ENCODE results near the gene CHAF1A. TPM values are rescaled to one million over a fixed set of nuclear protein-coding genes. Genes with fewer than 3 reads are reported as not detected.

Gene CHAF1A
- total and polyA plus RNA-seq, 10 donors, result 3.8 to 17.9 (median 10.0) TPM

DNA sequence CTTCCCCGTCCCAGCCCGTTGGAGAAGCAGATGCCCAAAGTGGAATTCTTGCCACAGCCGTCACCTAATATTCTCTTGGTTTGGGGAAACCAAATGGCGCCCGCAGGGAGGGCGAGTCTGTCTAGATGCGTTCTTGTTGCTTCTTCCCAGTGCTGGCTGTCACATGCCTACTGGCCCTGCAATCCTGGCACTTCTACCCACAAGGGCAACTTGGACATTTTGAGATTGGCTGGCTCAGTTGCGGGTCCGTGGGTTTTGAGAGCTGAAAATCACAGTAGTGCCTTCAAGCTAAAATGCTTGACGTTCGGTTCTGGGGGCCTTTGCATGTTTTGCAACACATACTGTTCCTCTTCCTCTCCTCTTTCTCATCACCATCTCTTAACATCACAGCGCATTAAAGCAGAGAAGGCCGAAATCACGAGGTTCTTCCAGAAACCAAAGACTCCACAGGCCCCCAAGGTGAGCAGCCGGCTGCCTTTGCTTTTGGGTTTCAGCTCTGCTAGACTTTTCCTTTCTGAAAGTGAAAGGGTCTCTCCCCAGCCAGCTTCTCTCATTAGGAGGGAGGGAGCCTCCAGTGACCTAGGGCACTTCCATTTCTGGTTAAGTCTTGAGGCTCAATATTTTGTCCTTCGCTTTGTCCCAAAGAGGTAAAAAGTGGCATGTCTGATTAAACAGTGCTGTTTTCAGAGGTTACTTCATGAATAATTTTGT lies 21.1 kb downstream of the CHAF1A start:
- TF ChIP-seq, protein P1, sequence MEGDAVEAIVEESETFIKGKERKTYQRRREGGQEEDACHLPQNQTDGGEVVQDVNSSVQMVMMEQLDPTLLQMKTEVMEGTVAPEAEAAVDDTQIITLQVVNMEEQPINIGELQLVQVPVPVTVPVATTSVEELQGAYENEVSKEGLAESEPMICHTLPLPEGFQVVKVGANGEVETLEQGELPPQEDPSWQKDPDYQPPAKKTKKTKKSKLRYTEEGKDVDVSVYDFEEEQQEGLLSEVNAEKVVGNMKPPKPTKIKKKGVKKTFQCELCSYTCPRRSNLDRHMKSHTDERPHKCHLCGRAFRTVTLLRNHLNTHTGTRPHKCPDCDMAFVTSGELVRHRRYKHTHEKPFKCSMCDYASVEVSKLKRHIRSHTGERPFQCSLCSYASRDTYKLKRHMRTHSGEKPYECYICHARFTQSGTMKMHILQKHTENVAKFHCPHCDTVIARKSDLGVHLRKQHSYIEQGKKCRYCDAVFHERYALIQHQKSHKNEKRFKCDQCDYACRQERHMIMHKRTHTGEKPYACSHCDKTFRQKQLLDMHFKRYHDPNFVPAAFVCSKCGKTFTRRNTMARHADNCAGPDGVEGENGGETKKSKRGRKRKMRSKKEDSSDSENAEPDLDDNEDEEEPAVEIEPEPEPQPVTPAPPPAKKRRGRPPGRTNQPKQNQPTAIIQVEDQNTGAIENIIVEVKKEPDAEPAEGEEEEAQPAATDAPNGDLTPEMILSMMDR (IDR thresholded peaks at IDR 0.05 in 8 of 11, conservative IDR thresholded peaks at IDR 0.05 in 3 of 11), result no peak
- TF ChIP-seq POLR2AphosphoS5 (IDR thresholded peaks at IDR 0.05), result no peak
- TF ChIP-seq POLR2A (IDR thresholded peaks at IDR 0.05), result no peak
- Histone ChIP-seq H3K36me3 (peaks cover 0 to 89% (median 11%) of the 10 kb centered on the region in 6 donors), H3K27me3 (replicated peaks in 1 of 7) (no peaks in the 10 kb centered on the region), H3K27ac (no peak overlapping the region), H3K4me1 (no peaks in the 10 kb centered on the region), H3K9me3 (no peaks in the 10 kb centered on the region), H3K4me3 (no peak overlapping the region)
- 78 to 92% (median 81%) methylated on average over 16 of the region's 16 CpGs for WGBS, 5 donors
- intact Hi-C loops (cut with DNase I; ENCODE audit: low total_unique reads), result no loop called here
- DNase-seq, result no peak

DNA sequence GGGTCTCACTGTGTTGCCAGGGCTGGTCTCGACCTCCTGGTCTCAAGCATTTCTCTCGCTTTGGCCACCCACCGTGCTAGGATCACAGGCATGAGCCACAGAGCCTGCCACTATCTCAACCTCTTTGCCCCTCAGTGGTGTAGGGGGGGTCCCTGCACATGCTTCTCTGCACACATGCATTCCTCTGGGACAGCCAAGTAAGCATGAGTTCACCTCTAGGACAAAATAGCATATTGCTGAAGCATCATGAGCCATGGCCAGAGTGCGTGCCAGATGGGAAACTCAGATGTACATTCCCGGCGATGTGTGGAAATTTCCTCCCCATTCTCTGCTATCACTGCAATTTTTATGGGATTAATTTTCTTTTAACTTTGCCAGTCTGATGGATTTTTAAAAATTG lies 23.1 kb downstream of the CHAF1A start:
- Histone ChIP-seq H3K36me3 (peaks cover 0 to 89% (median 20%) of the 10 kb centered on the region in 6 donors), H3K9me3 (no peaks in the 10 kb centered on the region), H3K4me1 (peaks cover 0 to 9% (median 2%) of the 10 kb centered on the region in 6 donors), H3K27me3 (replicated peaks in 1 of 7) (no peaks in the 10 kb centered on the region), H3K27ac (no peak overlapping the region), H3K4me3 (no peak overlapping the region)
- DNase-seq, result no peak
- WGBS, 5 donors, result 93 to 97% (median 95%) methylated on average over 6 of the region's 6 CpGs
- TF ChIP-seq, protein P1 (IDR thresholded peaks at IDR 0.05 in 8 of 11, conservative IDR thresholded peaks at IDR 0.05 in 3 of 11), result no peak
- TF ChIP-seq POLR2AphosphoS5 (IDR thresholded peaks at IDR 0.05) (no peak), POLR2A (IDR thresholded peaks at IDR 0.05) (no peak)
- intact Hi-C loops (cut with DNase I; ENCODE audit: low total_unique reads), result no loop called here

DNA sequence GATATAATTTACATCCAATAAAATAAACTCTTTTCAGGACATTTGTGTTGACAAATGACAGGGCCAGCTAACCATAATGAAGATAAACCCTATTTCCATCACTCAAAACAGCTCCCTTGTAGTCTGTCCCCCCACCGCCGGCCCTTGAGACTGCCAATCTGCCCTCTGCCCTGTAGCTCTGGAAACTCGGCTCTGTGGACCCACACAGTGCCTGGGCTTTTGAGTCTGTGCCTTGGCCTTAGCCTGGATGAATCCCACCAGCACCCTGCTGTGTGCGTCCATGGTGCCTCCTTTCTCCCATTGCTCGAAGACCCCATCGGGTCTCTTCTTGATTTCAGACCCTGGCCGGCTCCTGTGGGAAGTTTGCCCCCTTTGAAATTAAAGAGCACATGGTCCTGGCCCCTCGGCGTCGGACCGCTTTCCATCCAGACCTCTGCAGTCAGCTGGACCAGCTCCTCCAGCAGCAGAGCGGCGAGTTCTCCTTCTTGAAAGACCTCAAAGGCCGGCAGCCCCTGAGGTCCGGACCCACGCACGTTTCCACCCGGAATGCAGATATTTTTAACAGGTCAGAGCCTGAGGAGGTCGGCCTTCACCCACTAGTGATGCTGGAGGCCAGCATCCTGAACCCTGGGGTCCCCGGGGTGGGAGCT lies 26.0 kb downstream of the CHAF1A start:
- 93 to 97% (median 95%) methylated on average over 18 to 20 of the region's 20 CpGs for WGBS, 5 donors

More for the DNA sequence above, 26.0 kb downstream of the CHAF1A start:
- H3K27me3 ChIP-seq (replicated peaks in 1 of 7), result no peaks in the 10 kb centered on the region
- intact Hi-C loops (cut with DNase I; ENCODE audit: low total_unique reads), result no loop called here
- TF ChIP-seq, protein P1 (IDR thresholded peaks at IDR 0.05 in 8 of 11, conservative IDR thresholded peaks at IDR 0.05 in 3 of 11), result no peak
- TF ChIP-seq POLR2A (IDR thresholded peaks at IDR 0.05), result no peak
- no peak for TF ChIP-seq POLR2AphosphoS5 (IDR thresholded peaks at IDR 0.05)
- H3K9me3 ChIP-seq, result no peaks in the 10 kb centered on the region
- no peak for DNase-seq
- H3K4me1 ChIP-seq, result peaks cover 2 to 34% (median 24%) of the 10 kb centered on the region in 6 donors
- no peak overlapping the region for H3K27ac ChIP-seq
- H3K36me3 ChIP-seq, result peaks cover 0 to 90% (median 19%) of the 10 kb centered on the region in 6 donors
- H3K4me3 ChIP-seq, result no peak overlapping the region
